Endothelial cell of umbilical vein (primary cell): Measurements from ENCODE around the gene SMKR1. TPM values are rescaled to one million over a fixed set of nuclear protein-coding genes. Genes with fewer than 3 reads are reported as not detected.

Source experiments
- BruUV-seq: library from RNA; stranded (reverse); fragments of 400-500 nt; replicated peaks from 2 replicates; lab custom pipeline; 2021; lab: Mats Ljungman, UMichigan
- CTCF ChIA-PET: fragments of 300-600, 350-600 bp; sonication (Branson Sonifier 250); formaldehyde crosslinking; loops from one replicate; lab custom pipeline; 2021; ENCODE audit warnings: antibody characterized with exemption, inconsistent platforms; lab: Charles Lee
- POLR2A ChIA-PET: fragments of 300-600, 350-600 bp; sonication (Branson Sonifier 250); formaldehyde crosslinking; loops from one replicate; lab custom pipeline; 2021; ENCODE audit warnings: antibody characterized with exemption, inconsistent platforms; lab: Charles Lee
- DNase-seq: peaks from one replicate; pipeline ENCODE4 v3.0.0-alpha.2; 2011; ENCODE audit warnings: low read depth, low spot score
- FAIRE-seq: peaks from 2 replicates; lab custom pipeline; 2011; peaks lifted over from hg19 to GRCh38; lab: Jason Lieb, UNC
- H2AFZ ChIP-seq: 2 replicates; pipeline ENCODE4 v1.6.0; 2012; ENCODE audit warnings: low read depth, low read length, control low read depth, inconsistent platforms
- H3K27ac ChIP-seq: 2 replicates; pipeline ENCODE4 v1.5.1; 2011; ENCODE audit warnings: low read depth, mild to moderate bottlenecking, control low read depth, low read length, moderate library complexity; ENCODE audit not compliant: insufficient read depth
- H3K27me3 ChIP-seq, 2 experiments: 2 replicates each; pipeline versions ENCODE4 v1.6.0 to v1.6.1; 2011; ENCODE audit warnings: low read length in 2 of 2, mixed read lengths in 1 of 2; ENCODE audit not compliant: control insufficient read depth in 2 of 2, insufficient read depth in 2 of 2
- H3K36me3 ChIP-seq, 2 experiments: 2 replicates in 1 of 2; 3 replicates in 1 of 2; pipeline ENCODE4 v1.5.1; 2011; ENCODE audit warnings: low read length in 2 of 2, mild to moderate bottlenecking in 1 of 2, moderate library complexity in 1 of 2; ENCODE audit not compliant: control insufficient read depth in 2 of 2, insufficient read depth in 2 of 2; ENCODE audit errors: extremely low read depth in 1 of 2
- H3K4me1 ChIP-seq: 3 replicates; pipeline ENCODE4 v1.5.1; 2011; ENCODE audit warnings: mild to moderate bottlenecking, low read length; ENCODE audit not compliant: control insufficient read depth, insufficient read depth; ENCODE audit errors: extremely low read depth
- H3K4me2 ChIP-seq: 2 replicates; pipeline ENCODE4 v1.6.1; 2011; ENCODE audit warnings: low read length, control low read depth, mixed read lengths; ENCODE audit not compliant: insufficient read depth
- H3K4me3 ChIP-seq, 3 experiments: fragments of 200-600 bp in 1 of 3; sonication (generic), shearing (Covaris generic) in 1 of 3; replicated peaks in 1 of 3; 2 replicates each; pipeline ENCODE4 v1.5.1; 2011 to 2016; ENCODE audit warnings: control low read depth in 3 of 3, low read length in 3 of 3, mild to moderate bottlenecking in 2 of 3, inconsistent platforms in 1 of 3, low read depth in 1 of 3, moderate library complexity in 1 of 3; ENCODE audit not compliant: insufficient read depth in 1 of 3
- H3K79me2 ChIP-seq: 2 replicates; pipeline ENCODE4 v1.6.0; 2012; ENCODE audit warnings: low read length, inconsistent platforms; ENCODE audit not compliant: control insufficient read depth, insufficient read depth
- H3K9ac ChIP-seq: replicated peaks from 2 replicates; pipeline ENCODE3; 2011; ENCODE audit warnings: low read length, control low read depth; ENCODE audit not compliant: insufficient read depth; ENCODE audit errors: extremely low read depth
- H3K9me1 ChIP-seq: replicated peaks from 3 replicates; pipeline ENCODE4 v1.6.0; 2011; ENCODE audit warnings: mild to moderate bottlenecking, low read length; ENCODE audit not compliant: control insufficient read depth, insufficient read depth; ENCODE audit errors: extremely low read depth
- H3K9me3 ChIP-seq: replicated peaks from 2 replicates; pipeline ENCODE4 v1.5.1; 2012; ENCODE audit warnings: low read length, inconsistent platforms; ENCODE audit not compliant: control insufficient read depth, insufficient read depth
- H4K20me1 ChIP-seq: replicated peaks from 2 replicates; pipeline ENCODE3; 2011; ENCODE audit warnings: mild to moderate bottlenecking, low read length; ENCODE audit not compliant: control insufficient read depth, insufficient read depth; ENCODE audit errors: extremely low read depth
- EZH2 ChIP-seq: IDR thresholded peaks from 2 replicates; pipeline ENCODE4 v1.6.1; 2012; ENCODE audit warnings: borderline replicate concordance, low read depth, mild to moderate bottlenecking, moderate library complexity, low read length, inconsistent platforms; ENCODE audit not compliant: severe bottlenecking
- FOS ChIP-seq: IDR thresholded peaks from 2 replicates; pipeline ENCODE4 v1.6.1; 2011; ENCODE audit warnings: mild to moderate bottlenecking, low read length, moderate library complexity, borderline replicate concordance; ENCODE audit not compliant: insufficient read depth
- GATA2 ChIP-seq: IDR thresholded peaks from 2 replicates; pipeline ENCODE4 v1.7.0; 2011; ENCODE audit warnings: low read depth, mild to moderate bottlenecking, moderate library complexity, mixed read lengths, low read length; ENCODE audit not compliant: insufficient read length, insufficient read depth
- JUN ChIP-seq: IDR thresholded peaks from 2 replicates; pipeline ENCODE4 v1.6.1; 2011; ENCODE audit warnings: borderline replicate concordance, low read depth; ENCODE audit not compliant: insufficient read length, insufficient read depth
- MYC ChIP-seq: IDR thresholded peaks from one replicate; pipeline ENCODE4 v1.6.1; 2011; ENCODE audit warnings: mild to moderate bottlenecking, low read depth, low read length
- POLR2A ChIP-seq: IDR thresholded peaks from 2 replicates; pipeline ENCODE4 v1.6.1; 2012; ENCODE audit warnings: low read depth, mild to moderate bottlenecking, control low read depth, low read length
- POLR2AphosphoS5 ChIP-seq: IDR thresholded peaks from 2 replicates; pipeline ENCODE4 v1.6.1; 2012; ENCODE audit warnings: low read depth, mild to moderate bottlenecking, control low read depth, low read length, moderate library complexity; ENCODE audit not compliant: insufficient read depth
- dilution Hi-C: fragments of 300-500 bp; cut with MboI; formaldehyde crosslinking; loops from one replicate; pipeline ENCODE4 v1.15.0; 2019; ENCODE audit warnings: low sequenced_read_pairs; ENCODE audit not compliant: extremely low pct_ligation_motif_present
- intact Hi-C: fragments of 100-400 bp; cut with micrococcal nuclease; formaldehyde crosslinking; loops from one replicate; pipeline ENCODE4 v1.10.0; 2022
- polyA plus RNA-seq, 4 experiments: library from polyadenylated mRNA; depleted of rRNA in 3 of 4; stranded (reverse) in 3 of 4; unstranded in 1 of 4; fragments of >200 nt; gene quantifications; 2 replicates each; pipeline versions ENCODE4 v1.2.1 to v1.2.3, GENCODE V29; 2011 to 2012; ENCODE audit warnings: missing spikeins in 1 of 4
- total RNA-seq: library from RNA; stranded (reverse); gene quantifications from 2 replicates; pipeline ENCODE4 v1.2.3, GENCODE V29; 2021
- TF ChIP-seq, protein P1 (sequence below): IDR thresholded peaks from 2 replicates; pipeline ENCODE4 v1.6.1; 2011; ENCODE audit not compliant: insufficient read depth, insufficient read length
- TF ChIP-seq, protein P2 (sequence below), 2 donors: IDR thresholded peaks; 1 replicate in 1 of 2; 2 replicates in 1 of 2; pipeline ENCODE4 v1.5.1; 2011; ENCODE audit warnings: low read length in 2 of 2, mild to moderate bottlenecking in 2 of 2, moderate library complexity in 2 of 2, control low read depth in 1 of 2, inconsistent platforms in 1 of 2, low read depth in 1 of 2; ENCODE audit not compliant: insufficient read depth in 1 of 2; ENCODE audit errors: extremely low read depth in 1 of 2

The SMKR1 gene
- total and polyA plus RNA-seq, 2 donors (not counting 3 experiments of a cell fraction or from before 2014, with no cell fraction given) = 0.64 TPM; not detected in 1

DNA sequence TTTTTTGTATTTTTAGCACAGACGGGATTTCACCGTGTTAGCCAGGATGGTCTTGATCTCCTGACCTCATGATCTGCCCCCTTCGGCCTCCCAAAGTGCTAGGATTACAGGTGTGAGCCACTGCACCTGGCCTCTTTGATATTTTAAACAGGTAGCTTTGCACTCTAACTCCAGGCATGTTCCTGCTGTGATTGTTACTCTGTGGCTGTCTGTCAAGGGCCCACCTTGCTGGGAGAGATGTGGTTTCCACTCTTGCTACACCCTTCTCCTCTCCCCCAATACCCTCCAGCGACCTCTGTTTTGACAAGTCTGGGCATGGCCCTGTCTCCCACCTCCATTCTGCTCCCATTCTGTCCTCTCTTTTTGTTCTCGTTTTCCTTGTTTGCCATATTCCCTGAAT is 17.1 kb downstream of the SMKR1 start:
- Histone ChIP-seq H4K20me1 (no peaks in the 10 kb centered on the region), H3K79me2 (no peaks in the 10 kb centered on the region), H3K9ac (no peak overlapping the region), H3K4me2 (no peak overlapping the region), H3K4me1 (no peaks in the 10 kb centered on the region), H3K27ac (no peak overlapping the region), H3K36me3 (no peaks in the 10 kb centered on the region), H2AFZ (no peak overlapping the region), H3K9me3 (no peaks in the 10 kb centered on the region), H3K4me3 (no peak overlapping the region), H3K27me3 (peaks cover 2 to 3% of the 10 kb centered on the region in 2 experiments), H3K9me1 (no peaks in the 10 kb centered on the region)
- ChIA-PET POLR2A (no interaction called here), CTCF (no interaction called here)
- DNase-seq (no peak), FAIRE-seq (no peak)
- intact Hi-C loops = no loop called here
- dilution Hi-C loops = no loop called here
- no TSS peak for BruUV-seq
- TF ChIP-seq, protein P1, sequence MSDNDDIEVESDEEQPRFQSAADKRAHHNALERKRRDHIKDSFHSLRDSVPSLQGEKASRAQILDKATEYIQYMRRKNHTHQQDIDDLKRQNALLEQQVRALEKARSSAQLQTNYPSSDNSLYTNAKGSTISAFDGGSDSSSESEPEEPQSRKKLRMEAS = no peak
- TF ChIP-seq JUN (no peak), MYC (no peak), POLR2AphosphoS5 (no peak), POLR2A (no peak), FOS (no peak), GATA2 (no peak), EZH2 (no peak)
- TF ChIP-seq, protein P2, sequence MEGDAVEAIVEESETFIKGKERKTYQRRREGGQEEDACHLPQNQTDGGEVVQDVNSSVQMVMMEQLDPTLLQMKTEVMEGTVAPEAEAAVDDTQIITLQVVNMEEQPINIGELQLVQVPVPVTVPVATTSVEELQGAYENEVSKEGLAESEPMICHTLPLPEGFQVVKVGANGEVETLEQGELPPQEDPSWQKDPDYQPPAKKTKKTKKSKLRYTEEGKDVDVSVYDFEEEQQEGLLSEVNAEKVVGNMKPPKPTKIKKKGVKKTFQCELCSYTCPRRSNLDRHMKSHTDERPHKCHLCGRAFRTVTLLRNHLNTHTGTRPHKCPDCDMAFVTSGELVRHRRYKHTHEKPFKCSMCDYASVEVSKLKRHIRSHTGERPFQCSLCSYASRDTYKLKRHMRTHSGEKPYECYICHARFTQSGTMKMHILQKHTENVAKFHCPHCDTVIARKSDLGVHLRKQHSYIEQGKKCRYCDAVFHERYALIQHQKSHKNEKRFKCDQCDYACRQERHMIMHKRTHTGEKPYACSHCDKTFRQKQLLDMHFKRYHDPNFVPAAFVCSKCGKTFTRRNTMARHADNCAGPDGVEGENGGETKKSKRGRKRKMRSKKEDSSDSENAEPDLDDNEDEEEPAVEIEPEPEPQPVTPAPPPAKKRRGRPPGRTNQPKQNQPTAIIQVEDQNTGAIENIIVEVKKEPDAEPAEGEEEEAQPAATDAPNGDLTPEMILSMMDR (IDR thresholded peaks at IDR 0.05; ENCODE audit: extremely low read depth in 1 of 2, insufficient read depth in 1 of 2, low read depth in 1 of 2, low read length in 2 of 2) = no peak
